T follicular helper cell (primary cell): ENCODE data around the gene DNAJC5.
"Not testable (repeated sequence)": the region's sequence is repeated elsewhere in the genome, so short reads cannot be mapped to it uniquely, and the experiment has no call there.

ENCODE experiments used
- DNase-seq: peaks from one replicate; pipeline ENCODE4 v3.0.0-alpha.2; 2020; ENCODE audit warnings: low read depth

The DNAJC5 gene

GRCh38 chr20:63968136-63968927 is 73.4 kb downstream of the DNAJC5 start:
- DNase-seq, result no peak

GRCh38 chr20:63968928-63969760 is 74.2 kb downstream of the DNAJC5 start:
- no peak for DNase-seq

GRCh38 chr20:63969838-63970713 is 75.2 kb downstream of the DNAJC5 start, which contains the start of gene ZNF512B:
TSS of gene ZNF512B (minus strand) at chr20:63969930. CDS start at chr20:63967950, 1,980 bp downstream.
- no peak for DNase-seq

GRCh38 chr20:63970714-63971431 is 75.9 kb downstream of the DNAJC5 start:
- DNase-seq, result no peak

GRCh38 chr20:63971960-63972311 is 77.0 kb downstream of the DNAJC5 start:
- DNase-seq, result not testable (repeated sequence)

GRCh38 chr20:63972312-63973159 is 77.6 kb downstream of the DNAJC5 start:
- DNase-seq, result no peak

GRCh38 chr20:63973160-63973479 is 78.2 kb downstream of the DNAJC5 start:
- DNase-seq, result no peak

- peak; percentile 67 for DNase-seq
Observed at GRCh38 chr20:63973636-63974401, 78.9 kb downstream of the DNAJC5 start.

GRCh38 chr20:63974402-63975200 is 79.7 kb downstream of the DNAJC5 start:
- no peak for DNase-seq

GRCh38 chr20:63976511-63976910 is 81.6 kb downstream of the DNAJC5 start:
- DNase-seq, result not testable (repeated sequence)

GRCh38 chr20:63976980-63977738 is 82.2 kb downstream of the DNAJC5 start:
- no peak for DNase-seq

GRCh38 chr20:63977739-63978276 is 82.9 kb downstream of the DNAJC5 start:
- peak; percentile 22 for DNase-seq

- DNase-seq, result no peak
Observed at GRCh38 chr20:63978319-63979228, 83.6 kb downstream of the DNAJC5 start.

GRCh38 chr20:63979229-63979556 is 84.3 kb downstream of the DNAJC5 start:
- no peak for DNase-seq

- peak; percentile 55 for DNase-seq
Observed at GRCh38 chr20:63979557-63980316, 84.8 kb downstream of the DNAJC5 start, which contains the start of gene SAMD10. TSS of gene SAMD10 (minus strand) at chr20:63979642. CDS start at chr20:63979467, 175 bp downstream.

GRCh38 chr20:63980317-63980805 is 85.4 kb downstream of the DNAJC5 start:
- no peak for DNase-seq
